ENCODE data around the gene VDAC2.

DNA sequence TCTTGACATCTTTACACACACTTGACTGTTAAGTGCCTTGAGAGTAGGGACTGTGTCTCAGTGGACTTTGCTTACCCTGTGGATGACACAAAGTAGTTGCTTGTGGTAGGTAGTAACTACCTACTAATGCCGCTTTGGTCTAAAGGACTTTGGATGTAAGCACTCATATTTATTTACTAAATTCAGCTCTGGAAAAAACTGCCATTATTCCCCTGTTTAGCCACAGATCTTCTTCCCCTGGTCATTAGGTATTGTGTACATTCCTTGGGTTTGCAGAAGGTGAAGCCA lies 2.8 kb upstream of the VDAC2 start:
- TF ChIP-seq, protein P1, sequence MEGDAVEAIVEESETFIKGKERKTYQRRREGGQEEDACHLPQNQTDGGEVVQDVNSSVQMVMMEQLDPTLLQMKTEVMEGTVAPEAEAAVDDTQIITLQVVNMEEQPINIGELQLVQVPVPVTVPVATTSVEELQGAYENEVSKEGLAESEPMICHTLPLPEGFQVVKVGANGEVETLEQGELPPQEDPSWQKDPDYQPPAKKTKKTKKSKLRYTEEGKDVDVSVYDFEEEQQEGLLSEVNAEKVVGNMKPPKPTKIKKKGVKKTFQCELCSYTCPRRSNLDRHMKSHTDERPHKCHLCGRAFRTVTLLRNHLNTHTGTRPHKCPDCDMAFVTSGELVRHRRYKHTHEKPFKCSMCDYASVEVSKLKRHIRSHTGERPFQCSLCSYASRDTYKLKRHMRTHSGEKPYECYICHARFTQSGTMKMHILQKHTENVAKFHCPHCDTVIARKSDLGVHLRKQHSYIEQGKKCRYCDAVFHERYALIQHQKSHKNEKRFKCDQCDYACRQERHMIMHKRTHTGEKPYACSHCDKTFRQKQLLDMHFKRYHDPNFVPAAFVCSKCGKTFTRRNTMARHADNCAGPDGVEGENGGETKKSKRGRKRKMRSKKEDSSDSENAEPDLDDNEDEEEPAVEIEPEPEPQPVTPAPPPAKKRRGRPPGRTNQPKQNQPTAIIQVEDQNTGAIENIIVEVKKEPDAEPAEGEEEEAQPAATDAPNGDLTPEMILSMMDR (IDR thresholded peaks at IDR 0.05), result no peak
- no peak for TF ChIP-seq POLR2A (IDR thresholded peaks at IDR 0.05)
- TF ChIP-seq POLR2AphosphoS5 (IDR thresholded peaks at IDR 0.05), result no peak
- no peak for TF ChIP-seq EP300 (IDR thresholded peaks at IDR 0.05)
